Psoas muscle (tissue), 8 donors: ENCODE measurements around the gene CFAP65. TPM values are rescaled to one million over a fixed set of nuclear protein-coding genes. Genes with fewer than 3 reads are reported as not detected.

Source experiments
- ATAC-seq, 4 donors: fragments of 200-7000 bp; cut with Tn5 transposase; one replicate each; pipeline ENCODE4 v1.9.1; 2020; ENCODE audit warnings: moderate library complexity in 3 of 4, mild to moderate bottlenecking in 2 of 4
- DNase-seq, 2 donors: peaks; one replicate each; pipeline ENCODE4 v3.0.0-alpha.2; 2020
- H3K27ac ChIP-seq: fragments of 200-600 bp; one replicate; pipeline ENCODE4 v1.8.0; 2022
- H3K27me3 ChIP-seq, 3 donors: fragments of 200-600 bp in 1 of 3; one replicate each; pipeline versions ENCODE4 v1.6.1 to v1.8.0; 2013 to 2022; ENCODE audit warnings: low read length in 2 of 3, mild to moderate bottlenecking in 2 of 3, moderate library complexity in 1 of 3; ENCODE audit not compliant: insufficient read depth in 3 of 3
- H3K36me3 ChIP-seq, 2 donors: fragments of 200-600 bp in 1 of 2; one replicate each; pipeline versions ENCODE4 v1.6.1 to v1.8.0; 2013 to 2022; ENCODE audit warnings: low read depth in 1 of 2, mild to moderate bottlenecking in 1 of 2, moderate library complexity in 1 of 2; ENCODE audit not compliant: insufficient read depth in 1 of 2
- H3K4me1 ChIP-seq: fragments of 200-600 bp; one replicate; pipeline ENCODE4 v1.8.0; 2022
- H3K4me3 ChIP-seq: fragments of 200-600 bp; one replicate; pipeline ENCODE4 v1.8.0; 2022; ENCODE audit warnings: mild to moderate bottlenecking
- H3K9me3 ChIP-seq: fragments of 200-600 bp; one replicate; pipeline ENCODE4 v1.8.0; 2022
- CTCF ChIP-seq: fragments of 200-600 bp; IDR thresholded peaks from one replicate; pipeline ENCODE4 v1.8.0; 2022; ENCODE audit warnings: antibody characterized with exemption
- WGBS, 3 donors: extraction: QIAGEN DNeasy Blood & Tissue Kit; methylation state at CpG; one replicate each; pipeline versions ENCODE4 v1.1.6 to v1.1.7; 2013; 5-methylcytosine and 5-hydroxymethylcytosine counted together
- intact Hi-C, 2 donors: fragments of 100-400 bp; cut with DNase I; formaldehyde crosslinking; loops; one replicate each; pipeline versions ENCODE4 v1.11.0 to v1.14.2; 2022
- polyA plus RNA-seq, 3 donors: library from polyadenylated mRNA; stranded (reverse); fragments of 200-250 nt; gene quantifications; one replicate each; pipeline ENCODE4 v1.2.3, GENCODE V29; 2013
- total RNA-seq, 4 donors: library from RNA; stranded (reverse); fragmentation: NEBNext Ultra II Directional in 2 of 4; extraction: Animal tissue kit (Norgen Biotek cat#: 25700) in 2 of 4; gene quantifications; one replicate each; pipeline versions ENCODE4 v1.2.1 to v1.2.4, GENCODE V29; 2021 to 2023
- donor health status: healthy with polysubstance abuse.
- donor health status: DM: no; HTN: no; CAD: no; lungs with moderate emphysema.
- donor health status: Bipolar disorder and iron deficiency.
- donor health status: healthy.
- donor health status: DM: yes; HTN: yes; CAD: no.
- donor health status: DM: no; HTN: no; CAD: no.
- donor health status: DM: no; HTN: no; CAD: no.
- donor health status: DM: yes; HTN: yes; CAD: no.

CFAP65 gene
- total and polyA plus RNA-seq, 7 donors = not detected

DNA sequence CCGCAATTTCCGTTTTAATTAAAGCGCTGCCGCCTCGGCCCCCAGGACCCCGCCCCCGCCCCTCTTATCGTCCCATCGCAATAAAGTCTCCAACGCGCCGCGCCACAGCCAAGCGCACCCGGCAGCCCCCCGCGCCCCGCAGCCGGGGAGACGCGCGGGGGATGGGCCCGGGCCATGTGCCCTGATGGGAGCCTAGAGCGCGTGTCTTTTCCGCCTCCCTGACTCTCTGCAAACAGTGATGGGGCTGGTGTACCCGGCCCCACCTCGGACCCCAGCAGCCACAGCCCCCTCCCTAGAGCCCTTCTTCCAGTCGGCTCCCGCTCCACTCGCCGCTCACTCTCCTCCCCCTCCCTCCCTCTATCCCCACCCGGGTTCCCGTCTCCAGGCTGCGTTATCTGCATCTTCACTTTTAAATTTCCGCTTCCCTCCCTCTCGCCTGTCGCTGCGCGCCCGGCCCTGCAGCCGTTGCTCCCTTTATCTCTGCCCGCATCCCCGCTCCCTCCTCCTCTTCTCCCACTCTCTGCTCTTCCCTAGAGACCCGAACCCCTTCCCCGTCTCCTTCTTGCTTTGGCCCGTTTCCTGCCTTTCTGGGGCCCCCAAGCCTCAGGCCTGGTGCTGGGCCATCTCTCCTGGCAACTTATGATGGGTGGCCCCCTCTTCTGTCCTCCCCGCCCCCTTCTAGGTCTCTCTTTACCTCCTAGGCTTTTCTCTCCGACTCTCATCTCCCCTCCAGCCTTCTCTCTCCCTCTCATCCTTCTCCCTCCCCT, 55.8 kb downstream of the CFAP65 start:
- Histone ChIP-seq H3K9me3 (no peaks in the 10 kb centered on the region), H3K36me3 (no peaks in the 10 kb centered on the region), H3K27me3 (peaks cover 0 to 99% (median 45%) of the 10 kb centered on the region in 3 donors), H3K4me3 (no peak overlapping the region), H3K4me1 (peaks cover 15% of the 10 kb centered on the region), H3K27ac (no peak overlapping the region)
- TF ChIP-seq CTCF = no peak
- no peak for DNase-seq
- WGBS, 3 donors = 5 to 9% (median 8%) methylated on average over 27 to 49 of the region's 49 CpGs
- intact Hi-C loops = no loop called here
- ATAC-seq = no peak

- TF ChIP-seq CTCF = no peak
- Histone ChIP-seq H3K4me1 (peaks cover 15% of the 10 kb centered on the region), H3K27me3 (peaks cover 0 to 98% (median 44%) of the 10 kb centered on the region in 3 donors), H3K27ac (no peak within 1 kb of the TSS), H3K9me3 (no peaks in the 10 kb centered on the region), H3K4me3 (peak within 1 kb of the TSS; percentile 46), H3K36me3 (no peaks in the 10 kb centered on the region)
- intact Hi-C loops = no loop called here
- ATAC-seq (no peak), DNase-seq (no peak)
- 0 to 2% (median 0%) methylated on average over 14 to 32 of the region's 32 CpGs for WGBS, 3 donors
These were observed 56.3 kb downstream of the CFAP65 start, which contains the start of gene FEV for GRCh38 chr2:218985021-218985324. Gene FEV, minus strand, starts transcription at chr2:218985184. Its CDS starts 109 bp downstream, at chr2:218985075.

- WGBS, 3 donors = 0 to 1% (median 1%) methylated on average over 42 to 50 of the region's 50 CpGs
- Histone ChIP-seq H3K9me3 (no peaks in the 10 kb centered on the region), H3K27ac (no peak overlapping the region), H3K4me1 (peaks cover 15% of the 10 kb centered on the region), H3K27me3 (peaks cover 0 to 98% (median 42%) of the 10 kb centered on the region in 3 donors), H3K4me3 (peak overlapping the region; percentile 46), H3K36me3 (no peaks in the 10 kb centered on the region)
- ATAC-seq (peak in 1 of 4 donors; percentile 38), DNase-seq (peak in 1 of 2 donors; percentile 57)
- TF ChIP-seq CTCF = no peak
- intact Hi-C loops = loop anchor here in 1 of 2 donors (5.0 kb wide), 1 partner anchor 127 kb away; the partner anchor contains the start of gene WNT6
These were observed 56.9 kb downstream of the CFAP65 start for GRCh38 chr2:218984239-218985020.

- Histone ChIP-seq H3K27ac (no peak overlapping the region), H3K27me3 (peaks cover 0 to 98% (median 39%) of the 10 kb centered on the region in 3 donors), H3K9me3 (no peaks in the 10 kb centered on the region), H3K4me3 (no peak overlapping the region), H3K4me1 (peaks cover 15% of the 10 kb centered on the region), H3K36me3 (no peaks in the 10 kb centered on the region)
- DNase-seq (peak in 1 of 2 donors; percentile 26), ATAC-seq (no peak)
- intact Hi-C loops = loop anchor here in 1 of 2 donors (5.0 kb wide), 1 partner anchor 127 kb away; the partner anchor contains the start of gene WNT6
- no peak for TF ChIP-seq CTCF
- 12 to 15% (median 14%) methylated on average over 10 of the region's 10 CpGs for WGBS, 3 donors
These were observed 57.4 kb downstream of the CFAP65 start for GRCh38 chr2:218983934-218984238.
